ENCODE data around the gene EBF3. TPM values are rescaled to one million over a fixed set of nuclear protein-coding genes. Genes with fewer than 3 reads are reported as not detected.

Gene EBF3
- polyA plus RNA-seq, 4 donors, result 1.4 to 1.9 TPM; not detected in 2

- no peaks in the 10 kb centered on the region for H3K27me3 ChIP-seq (ENCODE audit: control insufficient read depth in 3 of 3, insufficient read depth in 3 of 3, low read length in 3 of 3)
- 66 to 80% (median 77%) methylated on average over 14 of the region's 14 CpGs for WGBS, 3 donors
- peaks cover 0 to 14% of the 10 kb centered on the region in 2 donors for H3K9me3 ChIP-seq (ENCODE audit: control insufficient read depth in 2 of 2, insufficient read depth in 1 of 2, low read depth in 1 of 2, low read length in 1 of 2)
- H3K4me1 ChIP-seq (ENCODE audit: control insufficient read depth in 3 of 3, insufficient read depth in 2 of 3, low read depth in 1 of 3, low read length in 2 of 3), result no peaks in the 10 kb centered on the region
- DNase-seq (no peak), FAIRE-seq (no peak)
- H3K36me3 ChIP-seq (ENCODE audit: control insufficient read depth in 3 of 3, insufficient read depth in 2 of 3, low read depth in 1 of 3, low read length in 3 of 3), result no peaks in the 10 kb centered on the region
- H3K4me3 ChIP-seq (ENCODE audit: low read depth in 1 of 3, low read length in 3 of 3), result no peak overlapping the region
- no peak overlapping the region for H3K27ac ChIP-seq (ENCODE audit: low read depth in 1 of 3, low read length in 2 of 3)
These were observed 167.2 kb downstream of the EBF3 start for GRCh38 chr10:129796710-129797420.

GRCh38 chr10:129793996-129794395, 170.1 kb downstream of the EBF3 start:
- 94 to 96% (median 95%) methylated on average over 22 of the region's 22 CpGs for WGBS, 3 donors
- Histone ChIP-seq H3K27me3 (ENCODE audit: control insufficient read depth in 3 of 3, insufficient read depth in 3 of 3, low read length in 3 of 3) (no peaks in the 10 kb centered on the region), H3K36me3 (ENCODE audit: control insufficient read depth in 3 of 3, insufficient read depth in 2 of 3, low read depth in 1 of 3, low read length in 3 of 3) (no peaks in the 10 kb centered on the region), H3K27ac (ENCODE audit: low read depth in 1 of 3, low read length in 2 of 3) (no peak overlapping the region), H3K4me3 (ENCODE audit: low read depth in 1 of 3, low read length in 3 of 3) (no peak overlapping the region), H3K4me1 (ENCODE audit: control insufficient read depth in 3 of 3, insufficient read depth in 2 of 3, low read depth in 1 of 3, low read length in 2 of 3) (no peaks in the 10 kb centered on the region), H3K9me3 (ENCODE audit: control insufficient read depth in 2 of 2, insufficient read depth in 1 of 2, low read depth in 1 of 2, low read length in 1 of 2) (peaks cover 0 to 27% of the 10 kb centered on the region in 2 donors)
- no peak for DNase-seq
- FAIRE-seq, result no peak

- no peak for DNase-seq
- no peaks in the 10 kb centered on the region for H3K4me1 ChIP-seq (ENCODE audit: control insufficient read depth in 3 of 3, insufficient read depth in 2 of 3, low read depth in 1 of 3, low read length in 2 of 3)
- 66 to 81% (median 73%) methylated on average over 6 of the region's 6 CpGs for WGBS, 3 donors
- peaks cover 0 to 27% of the 10 kb centered on the region in 2 donors for H3K9me3 ChIP-seq (ENCODE audit: control insufficient read depth in 2 of 2, insufficient read depth in 1 of 2, low read depth in 1 of 2, low read length in 1 of 2)
- no peak for FAIRE-seq
- H3K27me3 ChIP-seq (ENCODE audit: control insufficient read depth in 3 of 3, insufficient read depth in 3 of 3, low read length in 3 of 3), result no peaks in the 10 kb centered on the region
- H3K36me3 ChIP-seq (ENCODE audit: control insufficient read depth in 3 of 3, insufficient read depth in 2 of 3, low read depth in 1 of 3, low read length in 3 of 3), result no peaks in the 10 kb centered on the region
- H3K4me3 ChIP-seq (ENCODE audit: low read depth in 1 of 3, low read length in 3 of 3), result no peak overlapping the region
- no peak overlapping the region for H3K27ac ChIP-seq (ENCODE audit: low read depth in 1 of 3, low read length in 2 of 3)
These were observed 170.6 kb downstream of the EBF3 start for GRCh38 chr10:129793479-129793878.

- 95 to 98% (median 96%) methylated on average over 10 of the region's 10 CpGs for WGBS, 3 donors
- Histone ChIP-seq H3K36me3 (ENCODE audit: control insufficient read depth in 3 of 3, insufficient read depth in 2 of 3, low read depth in 1 of 3, low read length in 3 of 3) (no peaks in the 10 kb centered on the region), H3K4me1 (ENCODE audit: control insufficient read depth in 3 of 3, insufficient read depth in 2 of 3, low read depth in 1 of 3, low read length in 2 of 3) (no peaks in the 10 kb centered on the region), H3K4me3 (ENCODE audit: low read depth in 1 of 3, low read length in 3 of 3) (no peak overlapping the region), H3K27me3 (ENCODE audit: control insufficient read depth in 3 of 3, insufficient read depth in 3 of 3, low read length in 3 of 3) (no peaks in the 10 kb centered on the region), H3K27ac (ENCODE audit: low read depth in 1 of 3, low read length in 2 of 3) (no peak overlapping the region), H3K9me3 (ENCODE audit: control insufficient read depth in 2 of 2, insufficient read depth in 1 of 2, low read depth in 1 of 2, low read length in 1 of 2) (peaks cover 0 to 27% of the 10 kb centered on the region in 2 donors)
- DNase-seq (no peak), FAIRE-seq (no peak)
These were observed 171.2 kb downstream of the EBF3 start for GRCh38 chr10:129792864-129793263.

- H3K4me3 ChIP-seq (ENCODE audit: low read depth in 1 of 3, low read length in 3 of 3), result no peak overlapping the region
- DNase-seq, result no peak
- peaks cover 0 to 27% of the 10 kb centered on the region in 2 donors for H3K9me3 ChIP-seq (ENCODE audit: control insufficient read depth in 2 of 2, insufficient read depth in 1 of 2, low read depth in 1 of 2, low read length in 1 of 2)
- H3K27ac ChIP-seq (ENCODE audit: low read depth in 1 of 3, low read length in 2 of 3), result no peak overlapping the region
- no peak for FAIRE-seq
- H3K27me3 ChIP-seq (ENCODE audit: control insufficient read depth in 3 of 3, insufficient read depth in 3 of 3, low read length in 3 of 3), result no peaks in the 10 kb centered on the region
- H3K4me1 ChIP-seq (ENCODE audit: control insufficient read depth in 3 of 3, insufficient read depth in 2 of 3, low read depth in 1 of 3, low read length in 2 of 3), result no peaks in the 10 kb centered on the region
- WGBS, 3 donors, result 93 to 97% (median 96%) methylated on average over 7 of the region's 7 CpGs
- no peaks in the 10 kb centered on the region for H3K36me3 ChIP-seq (ENCODE audit: control insufficient read depth in 3 of 3, insufficient read depth in 2 of 3, low read depth in 1 of 3, low read length in 3 of 3)
These were observed 171.9 kb downstream of the EBF3 start for GRCh38 chr10:129792141-129792540.

- no peak for DNase-seq
- Histone ChIP-seq H3K27ac (ENCODE audit: low read depth in 1 of 3, low read length in 2 of 3) (no peak overlapping the region), H3K27me3 (ENCODE audit: control insufficient read depth in 3 of 3, insufficient read depth in 3 of 3, low read length in 3 of 3) (no peaks in the 10 kb centered on the region), H3K36me3 (ENCODE audit: control insufficient read depth in 3 of 3, insufficient read depth in 2 of 3, low read depth in 1 of 3, low read length in 3 of 3) (no peaks in the 10 kb centered on the region), H3K9me3 (ENCODE audit: control insufficient read depth in 2 of 2, insufficient read depth in 1 of 2, low read depth in 1 of 2, low read length in 1 of 2) (peaks cover 0 to 27% of the 10 kb centered on the region in 2 donors), H3K4me1 (ENCODE audit: control insufficient read depth in 3 of 3, insufficient read depth in 2 of 3, low read depth in 1 of 3, low read length in 2 of 3) (no peaks in the 10 kb centered on the region), H3K4me3 (ENCODE audit: low read depth in 1 of 3, low read length in 3 of 3) (no peak overlapping the region)
- 75 to 81% (median 79%) methylated on average over 17 of the region's 17 CpGs for WGBS, 3 donors
- no peak for FAIRE-seq
These were observed 173.2 kb downstream of the EBF3 start for GRCh38 chr10:129790715-129791446.

- no peaks in the 10 kb centered on the region for H3K36me3 ChIP-seq (ENCODE audit: control insufficient read depth in 3 of 3, insufficient read depth in 2 of 3, low read depth in 1 of 3, low read length in 3 of 3)
- 87 to 92% (median 87%) methylated on average over 10 of the region's 10 CpGs for WGBS, 3 donors
- FAIRE-seq, result no peak
- no peak overlapping the region for H3K4me3 ChIP-seq (ENCODE audit: low read depth in 1 of 3, low read length in 3 of 3)
- no peak overlapping the region for H3K27ac ChIP-seq (ENCODE audit: low read depth in 1 of 3, low read length in 2 of 3)
- peaks cover 0 to 20% of the 10 kb centered on the region in 2 donors for H3K9me3 ChIP-seq (ENCODE audit: control insufficient read depth in 2 of 2, insufficient read depth in 1 of 2, low read depth in 1 of 2, low read length in 1 of 2)
- H3K4me1 ChIP-seq (ENCODE audit: control insufficient read depth in 3 of 3, insufficient read depth in 2 of 3, low read depth in 1 of 3, low read length in 2 of 3), result no peaks in the 10 kb centered on the region
- H3K27me3 ChIP-seq (ENCODE audit: control insufficient read depth in 3 of 3, insufficient read depth in 3 of 3, low read length in 3 of 3), result no peaks in the 10 kb centered on the region
- DNase-seq, result no peak
These were observed 175.9 kb downstream of the EBF3 start for GRCh38 chr10:129788215-129788614.

GRCh38 chr10:129787557-129787956, 176.5 kb downstream of the EBF3 start:
- Histone ChIP-seq H3K27ac (ENCODE audit: low read depth in 1 of 3, low read length in 2 of 3) (no peak overlapping the region), H3K4me1 (ENCODE audit: control insufficient read depth in 3 of 3, insufficient read depth in 2 of 3, low read depth in 1 of 3, low read length in 2 of 3) (no peaks in the 10 kb centered on the region), H3K36me3 (ENCODE audit: control insufficient read depth in 3 of 3, insufficient read depth in 2 of 3, low read depth in 1 of 3, low read length in 3 of 3) (no peaks in the 10 kb centered on the region), H3K27me3 (ENCODE audit: control insufficient read depth in 3 of 3, insufficient read depth in 3 of 3, low read length in 3 of 3) (no peaks in the 10 kb centered on the region), H3K9me3 (ENCODE audit: control insufficient read depth in 2 of 2, insufficient read depth in 1 of 2, low read depth in 1 of 2, low read length in 1 of 2) (peaks cover 0 to 13% of the 10 kb centered on the region in 2 donors), H3K4me3 (ENCODE audit: low read depth in 1 of 3, low read length in 3 of 3) (no peak overlapping the region)
- WGBS, 3 donors, result 71 to 77% (median 74%) methylated on average over 5 of the region's 5 CpGs
- no peak for FAIRE-seq
- DNase-seq, result no peak
